RWPE1 (cell line): ENCODE data around the gene TNIP1.

ENCODE experiments used
- CTCF ChIA-PET: fragments of 350-600 bp; sonication (Branson Sonifier 250); formaldehyde crosslinking; extraction: SDS; loops from one replicate; lab custom pipeline; 2021; lab: Yijun Ruan, JAX
- POLR2A ChIA-PET: fragments of 400-600 bp; formaldehyde crosslinking; extraction: SDS; loops from one replicate; lab custom pipeline; 2020; ENCODE audit warnings: antibody characterized with exemption; ENCODE audit not compliant: low non-redundant PET; lab: Yijun Ruan, JAX
- DNase-seq: peaks from one replicate; pipeline ENCODE4 v3.0.0; 2012; ENCODE audit warnings: low spot score
- H3K27ac ChIP-seq: fragments of 450-650 bp; 2 replicates; pipeline ENCODE4 v1.5.1; 2017
- TF ChIP-seq, protein P1 (sequence below): fragments of 450-650 bp; conservative IDR thresholded peaks from 2 replicates; pipeline ENCODE4 v1.5.1; 2017; ENCODE audit warnings: low read depth, mild to moderate bottlenecking

The TNIP1 gene

DNA sequence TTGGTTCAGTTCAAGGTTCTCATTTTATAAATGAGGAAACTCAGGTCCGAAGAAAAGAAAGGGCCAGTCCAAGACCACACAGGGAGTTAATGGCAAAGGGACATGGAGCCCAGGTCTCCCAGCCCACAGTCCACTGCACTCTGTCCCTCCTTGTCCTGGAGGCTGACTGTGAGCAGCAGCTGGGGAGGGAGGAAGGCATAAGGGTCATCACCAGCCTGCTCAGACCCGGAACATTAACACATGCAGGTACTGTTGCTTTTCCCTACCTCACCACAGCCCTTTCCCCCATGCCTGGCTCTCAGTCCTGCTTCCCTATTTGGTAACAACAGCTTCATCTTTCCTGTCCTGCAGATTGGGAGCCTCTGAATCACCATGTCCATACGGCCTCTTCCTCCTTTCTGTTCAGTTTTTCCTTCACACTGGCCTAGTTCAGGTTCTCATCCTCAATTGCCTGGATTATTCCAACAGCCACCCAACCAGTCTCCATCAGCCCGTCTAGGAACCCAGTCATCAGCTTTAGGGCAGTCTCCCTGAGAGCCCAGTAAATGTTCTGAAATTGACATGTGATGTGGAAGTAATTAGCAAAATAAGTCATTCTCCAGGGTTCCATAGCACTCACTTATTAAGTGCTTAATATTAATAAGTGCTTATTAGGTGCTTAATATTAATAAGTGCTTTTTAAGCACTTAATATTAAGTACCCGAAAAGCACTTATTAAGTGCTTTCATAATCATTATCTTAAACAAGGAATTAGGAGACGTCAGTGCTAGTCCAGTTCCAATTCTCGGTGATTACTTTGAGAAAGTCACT, 56.2 kb downstream of the TNIP1 start:
- peak overlapping the region; percentile 83 for H3K27ac ChIP-seq
- ChIA-PET CTCF (interaction anchor here (0.6 to 2.2 kb wide), 3 partner anchors 23 to 142 kb away, joined by 3 to 11 read pairs (median 5); no protein-coding TSS in a partner anchor), POLR2A (no interaction called here)
- DNase-seq = no peak
- TF ChIP-seq, protein P1, sequence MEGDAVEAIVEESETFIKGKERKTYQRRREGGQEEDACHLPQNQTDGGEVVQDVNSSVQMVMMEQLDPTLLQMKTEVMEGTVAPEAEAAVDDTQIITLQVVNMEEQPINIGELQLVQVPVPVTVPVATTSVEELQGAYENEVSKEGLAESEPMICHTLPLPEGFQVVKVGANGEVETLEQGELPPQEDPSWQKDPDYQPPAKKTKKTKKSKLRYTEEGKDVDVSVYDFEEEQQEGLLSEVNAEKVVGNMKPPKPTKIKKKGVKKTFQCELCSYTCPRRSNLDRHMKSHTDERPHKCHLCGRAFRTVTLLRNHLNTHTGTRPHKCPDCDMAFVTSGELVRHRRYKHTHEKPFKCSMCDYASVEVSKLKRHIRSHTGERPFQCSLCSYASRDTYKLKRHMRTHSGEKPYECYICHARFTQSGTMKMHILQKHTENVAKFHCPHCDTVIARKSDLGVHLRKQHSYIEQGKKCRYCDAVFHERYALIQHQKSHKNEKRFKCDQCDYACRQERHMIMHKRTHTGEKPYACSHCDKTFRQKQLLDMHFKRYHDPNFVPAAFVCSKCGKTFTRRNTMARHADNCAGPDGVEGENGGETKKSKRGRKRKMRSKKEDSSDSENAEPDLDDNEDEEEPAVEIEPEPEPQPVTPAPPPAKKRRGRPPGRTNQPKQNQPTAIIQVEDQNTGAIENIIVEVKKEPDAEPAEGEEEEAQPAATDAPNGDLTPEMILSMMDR = no peak

DNA sequence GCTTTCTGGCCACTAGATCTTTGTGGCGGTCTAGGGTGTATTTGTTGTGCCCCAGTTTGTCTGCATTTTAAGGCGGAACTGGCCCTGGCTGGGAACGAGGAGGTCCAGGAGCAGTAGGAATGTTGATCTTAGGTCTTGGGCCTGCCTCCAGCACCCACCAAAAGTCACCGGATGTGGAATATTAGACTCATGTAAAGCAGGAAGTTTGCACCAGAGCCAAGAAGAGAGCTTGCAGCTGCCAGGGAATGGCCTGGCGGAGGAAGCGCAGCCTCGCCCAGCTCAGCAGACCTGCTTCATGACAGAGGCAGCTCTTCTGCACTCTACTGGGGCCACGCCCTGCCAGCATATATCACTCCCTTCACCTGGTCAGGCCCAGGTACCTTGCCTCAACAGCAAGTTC, 57.2 kb downstream of the TNIP1 start:
- CTCF ChIA-PET = interaction anchor here (1.9 kb wide), 1 partner anchor 22 kb away, joined by 5 read pairs; no protein-coding TSS in a partner anchor

DNA sequence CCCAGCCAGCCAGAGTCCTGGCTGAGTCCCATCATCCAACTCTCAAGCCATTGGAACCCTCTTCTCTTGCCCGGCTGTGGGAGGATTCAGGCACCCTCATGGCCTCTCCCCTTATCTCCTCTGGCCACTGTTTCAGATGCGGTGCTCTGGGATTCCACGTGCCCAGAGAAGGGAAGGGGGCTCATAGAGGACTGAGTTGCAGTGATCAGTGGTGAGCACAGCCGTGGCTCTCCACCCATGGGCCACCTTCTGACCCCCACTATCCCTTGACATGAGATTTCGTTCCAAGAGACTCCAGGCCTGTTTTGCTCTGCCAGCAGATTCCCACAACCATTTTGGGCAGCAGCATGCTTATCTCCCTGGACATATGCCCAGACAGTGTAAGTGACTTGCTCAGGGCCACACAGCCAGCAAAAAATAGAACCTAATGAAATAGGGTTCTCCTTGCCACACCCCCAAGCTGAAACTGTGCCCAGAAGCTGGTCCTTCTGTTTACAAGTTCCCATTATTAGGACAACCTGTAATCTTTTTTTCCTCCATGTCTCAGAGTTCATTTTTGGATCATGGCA, 57.7 kb downstream of the TNIP1 start:
- ChIA-PET POLR2A (interaction anchor here (0.5 kb wide), 1 partner anchor 530 kb away, joined by 17 read pairs; no protein-coding TSS in a partner anchor), CTCF (interaction anchor here (1.9 kb wide), 1 partner anchor 21 kb away, joined by 5 read pairs; no protein-coding TSS in a partner anchor)
- peak; percentile 26 for DNase-seq
- TF ChIP-seq, protein P1 = no peak
- H3K27ac ChIP-seq = peak overlapping the region; percentile 83

More for the DNA sequence above, 57.2 kb downstream of the TNIP1 start:
- POLR2A ChIA-PET = interaction anchor here (0.5 kb wide), 1 partner anchor 531 kb away, joined by 17 read pairs; no protein-coding TSS in a partner anchor
- TF ChIP-seq, protein P1 = no peak
- peak overlapping the region; percentile 83 for H3K27ac ChIP-seq
- DNase-seq = peak; percentile 85

DNA sequence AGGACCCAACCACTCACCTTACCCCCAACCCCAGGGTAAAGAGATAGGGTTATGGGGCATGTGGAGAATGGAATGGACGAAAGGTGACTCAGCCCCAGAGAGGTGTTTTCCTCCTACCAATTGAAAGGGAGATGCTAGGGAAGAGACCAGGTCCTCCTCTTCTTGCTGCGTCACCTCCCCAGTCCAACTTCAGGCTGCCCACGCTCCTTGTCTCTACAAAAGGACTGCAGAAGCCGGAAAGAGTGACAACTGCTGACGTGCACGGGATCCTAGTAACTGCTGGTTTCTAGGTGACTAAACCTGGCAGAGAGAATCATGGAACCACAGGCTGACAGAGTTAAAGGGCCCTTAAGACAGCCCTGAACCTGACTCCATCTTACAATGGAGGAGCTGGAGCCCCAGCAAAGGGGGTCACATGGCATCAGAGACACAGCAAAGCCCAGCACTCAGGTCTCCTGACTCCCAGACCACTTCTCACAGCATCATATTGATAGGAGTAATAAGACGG, 58.3 kb downstream of the TNIP1 start:
- POLR2A ChIA-PET = no interaction called here
- DNase-seq = peak; percentile 92
- CTCF ChIA-PET = no interaction called here
- TF ChIP-seq, protein P1 = no peak
- H3K27ac ChIP-seq = peak overlapping the region; percentile 83

DNA sequence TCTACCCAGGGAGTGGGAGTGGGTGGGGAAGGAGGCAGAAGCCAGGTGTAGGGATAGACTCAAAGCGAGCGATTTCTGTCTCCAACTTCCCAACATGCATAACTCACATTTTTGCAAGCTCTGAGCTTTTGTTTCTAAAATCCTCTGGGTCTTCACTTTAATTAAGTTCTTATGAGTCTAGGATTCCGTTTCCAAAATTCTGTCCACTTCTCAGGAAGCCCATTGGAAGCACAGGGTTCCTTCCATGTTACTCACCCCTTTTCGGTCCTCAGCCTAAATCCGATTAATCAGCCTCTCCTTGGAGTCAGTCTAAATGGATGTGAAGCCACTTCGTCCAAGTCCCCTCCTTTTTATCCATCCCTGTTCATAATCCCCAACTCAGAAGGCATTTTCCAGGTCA, 59.1 kb downstream of the TNIP1 start:
- CTCF ChIA-PET = interaction anchor here (1.4 kb wide), 1 partner anchor 30 kb away, joined by 4 read pairs; no protein-coding TSS in a partner anchor
- no peak overlapping the region; the same call in 1 of the 2 replicates for H3K27ac ChIP-seq
- POLR2A ChIA-PET = no interaction called here
- TF ChIP-seq, protein P1 = no peak
- no peak for DNase-seq
